AG04450 (cell line): Measurements from ENCODE around the gene L2HGDH. TPM values are rescaled to one million over a fixed set of nuclear protein-coding genes. Genes with fewer than 3 reads are reported as not detected.

Experiments
- CTCF ChIA-PET: fragments of 300-600, 350-600 bp; formaldehyde crosslinking; extraction: SDS; loops from one replicate; lab custom pipeline; 2022; ENCODE audit warnings: antibody characterized with exemption, inconsistent platforms; lab: Charles Lee
- POLR2A ChIA-PET: fragments of 350-600 bp; formaldehyde crosslinking; extraction: SDS; loops from one replicate; lab custom pipeline; 2021; ENCODE audit warnings: antibody characterized with exemption, inconsistent platforms; lab: Yijun Ruan, JAX
- DNase-seq: peaks from one replicate; pipeline ENCODE4 v3.0.0-alpha.2; 2011; ENCODE audit warnings: low read depth, low spot score
- H3K27ac ChIP-seq: one replicate; pipeline ENCODE4 v1.5.1; 2012; ENCODE audit warnings: low read depth, low read length, control low read depth
- H3K27me3 ChIP-seq: one replicate; pipeline ENCODE4 v1.6.0; 2012; ENCODE audit warnings: low read length; ENCODE audit not compliant: control insufficient read depth, insufficient read depth
- H3K4me3 ChIP-seq: 2 replicates; pipeline ENCODE4 v1.5.1; 2011; ENCODE audit warnings: mild to moderate bottlenecking, low read depth, low read length, control low read depth
- H3K9me3 ChIP-seq: 2 replicates; pipeline ENCODE4 v1.5.1; 2012; ENCODE audit warnings: low read length; ENCODE audit not compliant: control insufficient read depth, insufficient read depth
- CTCF ChIP-seq: IDR thresholded peaks from 2 replicates; pipeline ENCODE4 v1.5.1; 2011; ENCODE audit warnings: low read depth, low read length, control low read depth, inconsistent platforms
- polyA plus RNA-seq: library from polyadenylated mRNA; depleted of rRNA; stranded (reverse); fragments of >200 nt; gene quantifications from 2 replicates; pipeline ENCODE4 v1.2.3, GENCODE V29; 2011

L2HGDH gene
- polyA plus RNA-seq, 1 experiment, result 3.6 TPM

- Histone ChIP-seq H3K27ac (no peak overlapping the region), H3K27me3 (no peaks in the 10 kb centered on the region), H3K9me3 (no peaks in the 10 kb centered on the region), H3K4me3 (no peak overlapping the region)
- no peak for TF ChIP-seq CTCF
- ChIA-PET CTCF (no interaction called here), POLR2A (no interaction called here)
- DNase-seq, result no peak
Observed at GRCh38 chr14:50288146-50288545, 23.9 kb downstream of the L2HGDH start.

- H3K4me3 ChIP-seq, result no peak overlapping the region
- no peaks in the 10 kb centered on the region for H3K27me3 ChIP-seq
- H3K9me3 ChIP-seq, result no peaks in the 10 kb centered on the region
- H3K27ac ChIP-seq, result no peak overlapping the region
- TF ChIP-seq CTCF, result no peak
- CTCF ChIA-PET, result interaction anchor here (1.0 kb wide), 1 partner anchor 35 kb away, joined by 3 read pairs; no protein-coding TSS in a partner anchor
- DNase-seq, result no peak
- POLR2A ChIA-PET, result no interaction called here
Observed at GRCh38 chr14:50285861-50286260, 26.2 kb downstream of the L2HGDH start.

GRCh38 chr14:50272498-50272897 is 39.5 kb downstream of the L2HGDH start:
- ChIA-PET CTCF (no interaction called here), POLR2A (no interaction called here)
- no peak overlapping the region for H3K4me3 ChIP-seq
- no peaks in the 10 kb centered on the region for H3K27me3 ChIP-seq
- H3K9me3 ChIP-seq, result no peaks in the 10 kb centered on the region
- no peak for TF ChIP-seq CTCF
- DNase-seq, result no peak
- H3K27ac ChIP-seq, result no peak overlapping the region

GRCh38 chr14:50270932-50271331 is 41.1 kb downstream of the L2HGDH start:
- Histone ChIP-seq H3K27me3 (no peaks in the 10 kb centered on the region), H3K9me3 (no peaks in the 10 kb centered on the region), H3K4me3 (no peak overlapping the region), H3K27ac (no peak overlapping the region)
- ChIA-PET POLR2A (no interaction called here), CTCF (interaction anchor here (1.9 kb wide), 1 partner anchor 10 kb away, joined by 12 read pairs; no protein-coding TSS in a partner anchor)
- DNase-seq, result no peak
- TF ChIP-seq CTCF, result no peak

DNA sequence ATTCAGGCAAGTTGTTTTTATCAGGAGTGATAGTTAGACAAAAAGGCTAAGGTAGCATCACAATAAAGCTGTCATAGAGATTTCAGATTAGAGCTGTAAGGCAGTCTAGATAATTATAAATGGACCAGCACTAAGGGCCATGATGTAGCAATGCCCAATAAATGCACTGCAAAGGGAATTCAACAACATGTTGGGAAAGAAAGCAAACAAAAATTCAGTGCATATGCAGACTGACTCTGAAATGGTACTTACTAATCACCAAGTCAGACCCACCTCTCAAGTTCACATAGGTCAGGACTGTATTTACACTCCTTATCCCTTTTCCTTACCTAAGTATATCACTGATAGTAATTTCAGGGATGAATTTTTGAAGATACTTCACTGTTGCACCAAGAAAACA is 47.0 kb downstream of the L2HGDH start:
- DNase-seq, result no peak
- no peak for TF ChIP-seq CTCF
- Histone ChIP-seq H3K27ac (no peak overlapping the region), H3K9me3 (no peaks in the 10 kb centered on the region), H3K27me3 (no peaks in the 10 kb centered on the region), H3K4me3 (no peak overlapping the region)
- ChIA-PET CTCF (no interaction called here), POLR2A (no interaction called here)
